GM12878 (cell line): ENCODE results near the gene DCST1. TPM values are rescaled to one million over a fixed set of nuclear protein-coding genes. Genes with fewer than 3 reads are reported as not detected.

Experiments used
- CHD1 ChIP-seq: IDR thresholded peaks from 2 replicates; pipeline ENCODE4 v1.6.1; 2012; ENCODE audit warnings: low read depth, low read length, improper control_type of control experiment
- CREM ChIP-seq: IDR thresholded peaks from 2 replicates; pipeline ENCODE4 v1.6.1; 2014; ENCODE audit warnings: antibody characterized with exemption, low read depth
- HDAC2 ChIP-seq: fragments of 200-600 bp; sonication (generic); IDR thresholded peaks from 2 replicates; pipeline ENCODE4 v1.6.1; 2017
- MEF2A ChIP-seq: IDR thresholded peaks from 2 replicates; pipeline ENCODE4 v1.6.1; 2011; ENCODE audit warnings: low read depth, mild to moderate bottlenecking, low read length, moderate library complexity; ENCODE audit not compliant: insufficient read depth
- NR2C1 ChIP-seq: fragments of 450-650 bp; IDR thresholded peaks from 2 replicates; pipeline ENCODE4 v1.6.1; 2017; ENCODE audit warnings: antibody characterized with exemption, mild to moderate bottlenecking, moderate library complexity
- RELA ChIP-seq: fragments of 450-650 bp; IDR thresholded peaks from 2 replicates; pipeline ENCODE4 v1.8.0; 2014; ENCODE audit warnings: borderline replicate concordance; ENCODE audit not compliant: partially characterized antibody
- SMAD5 ChIP-seq: IDR thresholded peaks from 2 replicates; pipeline ENCODE4 v1.6.1; 2016; ENCODE audit warnings: antibody characterized with exemption, low read depth
- SPI1 ChIP-seq: IDR thresholded peaks from 2 replicates; pipeline ENCODE4 v1.6.1; 2011; ENCODE audit warnings: low read depth, mild to moderate bottlenecking, low read length, moderate library complexity, borderline replicate concordance; ENCODE audit not compliant: insufficient read depth
- SREBF1 ChIP-seq: IDR thresholded peaks from 2 replicates; pipeline ENCODE4 v1.6.1; 2012; ENCODE audit warnings: mild to moderate bottlenecking, low read length
- polyA plus RNA-seq, 11 experiments: library from polyadenylated mRNA; depleted of rRNA in 4 of 11; unstranded in 6 of 11; stranded (reverse) in 5 of 11; fragments of >200 nt; fragmentation: Nextera tagmentation in 4 of 11; fragmentation: Illumina TruSeq in 1 of 11; extraction: Ambion mirVana in 4 of 11; extraction: Trizol in 1 of 11; gene quantifications; 1 replicate in 1 of 11; 2 replicates in 10 of 11; pipeline versions ENCODE4 v1.2.1 to v1.2.3, GENCODE V29; 2011 to 2016; ENCODE audit warnings: inconsistent platforms in 2 of 11, missing spikeins in 2 of 11, low read depth in 1 of 11
- total RNA-seq, 4 experiments: library from RNA; depleted of rRNA in 3 of 4; stranded (reverse); fragments of >200 nt in 3 of 4; fragmentation: Illumina TruSeq in 1 of 4; extraction: Trizol in 1 of 4; gene quantifications; 2 replicates each; pipeline versions ENCODE4 v1.2.1 to v1.2.3, GENCODE V29; 2013 to 2021
- TF ChIP-seq, protein P1 (sequence below): fragments of 450-650 bp; IDR thresholded peaks from 2 replicates; pipeline ENCODE4 v1.6.1; 2016; ENCODE audit warnings: mild to moderate bottlenecking
- TF ChIP-seq, protein P2 (sequence below): IDR thresholded peaks from 2 replicates; pipeline ENCODE4 v1.6.1; 2011; ENCODE audit warnings: low read depth, mild to moderate bottlenecking, low read length, moderate library complexity, borderline replicate concordance; ENCODE audit errors: extremely low read depth
- TF ChIP-seq, protein P3 (sequence below): fragments of 450-650 bp; IDR thresholded peaks from 2 replicates; pipeline ENCODE4 v1.6.1; 2017; ENCODE audit warnings: antibody characterized with exemption, mild to moderate bottlenecking, moderate library complexity
- TF ChIP-seq, protein P4 (sequence below): fragments of 450-650 bp; IDR thresholded peaks from 2 replicates; pipeline ENCODE4 v1.6.1; 2016; ENCODE audit warnings: mild to moderate bottlenecking, moderate library complexity, borderline replicate concordance
- TF ChIP-seq, protein P5 (sequence below): fragments of 150-350 bp; IDR thresholded peaks from 2 replicates; pipeline ENCODE4 v1.6.1; 2014; ENCODE audit warnings: mild to moderate bottlenecking, low read depth, low read length
- TF ChIP-seq, protein P6 (sequence below): IDR thresholded peaks from 2 replicates; pipeline ENCODE4 v1.6.1; 2011; ENCODE audit warnings: low read depth, low read length, improper control_type of control experiment, borderline replicate concordance
- TF ChIP-seq, protein P7 (sequence below): IDR thresholded peaks from 2 replicates; pipeline ENCODE4 v1.6.1; 2011; ENCODE audit warnings: borderline replicate concordance, low read depth, mild to moderate bottlenecking, moderate library complexity, low read length; ENCODE audit not compliant: insufficient read depth, poor library complexity, severe bottlenecking

DCST1 gene
- total and polyA plus RNA-seq, 10 of the 15 experiments (the other 5 are each of a cell fraction or from before 2014, with no cell fraction given), result not detected

DNA sequence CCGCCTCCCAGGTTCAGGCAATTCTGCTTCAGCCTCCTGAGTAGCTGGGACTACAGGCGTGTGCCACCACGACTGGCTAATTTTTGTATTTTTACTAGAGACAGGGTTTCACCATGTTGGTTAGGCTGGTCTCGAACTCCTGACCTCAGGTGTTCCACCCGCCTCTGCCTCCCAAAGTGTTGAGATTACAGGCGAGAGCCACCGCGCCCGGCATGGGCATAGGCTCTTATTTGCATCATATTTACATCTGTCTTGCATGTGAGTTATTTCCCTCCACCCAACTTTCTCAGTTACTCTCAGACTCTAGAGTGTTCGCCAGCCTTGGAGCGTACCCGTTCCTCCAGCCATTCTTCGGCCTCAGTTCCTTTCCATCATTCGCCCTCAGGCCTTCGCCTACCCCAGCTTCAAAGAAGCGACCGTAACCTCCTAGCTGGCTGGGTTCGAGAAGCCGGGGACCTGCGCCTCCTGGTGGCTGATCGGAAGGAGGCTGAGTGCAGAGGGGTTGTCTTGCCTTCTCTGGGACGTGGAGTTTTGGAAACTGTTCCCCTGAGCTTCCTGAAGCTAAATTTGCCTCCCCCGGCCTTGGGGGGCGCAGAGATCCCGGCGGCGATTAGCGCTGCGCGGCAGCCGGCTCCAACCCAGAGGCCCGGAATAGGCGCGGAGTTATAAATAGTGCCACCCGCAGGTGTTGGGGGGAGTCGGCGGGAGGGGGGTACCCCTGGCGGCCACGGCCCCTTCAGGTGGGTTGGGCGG is 34.6 kb upstream of the DCST1 start (continued):
- TF ChIP-seq, protein P1, sequence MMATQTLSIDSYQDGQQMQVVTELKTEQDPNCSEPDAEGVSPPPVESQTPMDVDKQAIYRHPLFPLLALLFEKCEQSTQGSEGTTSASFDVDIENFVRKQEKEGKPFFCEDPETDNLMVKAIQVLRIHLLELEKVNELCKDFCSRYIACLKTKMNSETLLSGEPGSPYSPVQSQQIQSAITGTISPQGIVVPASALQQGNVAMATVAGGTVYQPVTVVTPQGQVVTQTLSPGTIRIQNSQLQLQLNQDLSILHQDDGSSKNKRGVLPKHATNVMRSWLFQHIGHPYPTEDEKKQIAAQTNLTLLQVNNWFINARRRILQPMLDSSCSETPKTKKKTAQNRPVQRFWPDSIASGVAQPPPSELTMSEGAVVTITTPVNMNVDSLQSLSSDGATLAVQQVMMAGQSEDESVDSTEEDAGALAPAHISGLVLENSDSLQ, result peak; percentile 45
- TF ChIP-seq SPI1 (no peak), SREBF1 (no peak), HDAC2 (no peak), SMAD5 (no peak; the same call in 1 of the 2 replicates), NR2C1 (no peak), RELA (no peak), CREM (no peak; the same call in 1 of the 2 replicates), CHD1 (no peak), MEF2A (no peak; the same call in none of the 2 replicates)
- TF ChIP-seq, protein P2, sequence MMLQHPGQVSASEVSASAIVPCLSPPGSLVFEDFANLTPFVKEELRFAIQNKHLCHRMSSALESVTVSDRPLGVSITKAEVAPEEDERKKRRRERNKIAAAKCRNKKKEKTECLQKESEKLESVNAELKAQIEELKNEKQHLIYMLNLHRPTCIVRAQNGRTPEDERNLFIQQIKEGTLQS, result no peak
- TF ChIP-seq, protein P3, sequence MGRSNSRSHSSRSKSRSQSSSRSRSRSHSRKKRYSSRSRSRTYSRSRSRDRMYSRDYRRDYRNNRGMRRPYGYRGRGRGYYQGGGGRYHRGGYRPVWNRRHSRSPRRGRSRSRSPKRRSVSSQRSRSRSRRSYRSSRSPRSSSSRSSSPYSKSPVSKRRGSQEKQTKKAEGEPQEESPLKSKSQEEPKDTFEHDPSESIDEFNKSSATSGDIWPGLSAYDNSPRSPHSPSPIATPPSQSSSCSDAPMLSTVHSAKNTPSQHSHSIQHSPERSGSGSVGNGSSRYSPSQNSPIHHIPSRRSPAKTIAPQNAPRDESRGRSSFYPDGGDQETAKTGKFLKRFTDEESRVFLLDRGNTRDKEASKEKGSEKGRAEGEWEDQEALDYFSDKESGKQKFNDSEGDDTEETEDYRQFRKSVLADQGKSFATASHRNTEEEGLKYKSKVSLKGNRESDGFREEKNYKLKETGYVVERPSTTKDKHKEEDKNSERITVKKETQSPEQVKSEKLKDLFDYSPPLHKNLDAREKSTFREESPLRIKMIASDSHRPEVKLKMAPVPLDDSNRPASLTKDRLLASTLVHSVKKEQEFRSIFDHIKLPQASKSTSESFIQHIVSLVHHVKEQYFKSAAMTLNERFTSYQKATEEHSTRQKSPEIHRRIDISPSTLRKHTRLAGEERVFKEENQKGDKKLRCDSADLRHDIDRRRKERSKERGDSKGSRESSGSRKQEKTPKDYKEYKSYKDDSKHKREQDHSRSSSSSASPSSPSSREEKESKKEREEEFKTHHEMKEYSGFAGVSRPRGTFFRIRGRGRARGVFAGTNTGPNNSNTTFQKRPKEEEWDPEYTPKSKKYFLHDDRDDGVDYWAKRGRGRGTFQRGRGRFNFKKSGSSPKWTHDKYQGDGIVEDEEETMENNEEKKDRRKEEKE, result no peak
- TF ChIP-seq, protein P4, sequence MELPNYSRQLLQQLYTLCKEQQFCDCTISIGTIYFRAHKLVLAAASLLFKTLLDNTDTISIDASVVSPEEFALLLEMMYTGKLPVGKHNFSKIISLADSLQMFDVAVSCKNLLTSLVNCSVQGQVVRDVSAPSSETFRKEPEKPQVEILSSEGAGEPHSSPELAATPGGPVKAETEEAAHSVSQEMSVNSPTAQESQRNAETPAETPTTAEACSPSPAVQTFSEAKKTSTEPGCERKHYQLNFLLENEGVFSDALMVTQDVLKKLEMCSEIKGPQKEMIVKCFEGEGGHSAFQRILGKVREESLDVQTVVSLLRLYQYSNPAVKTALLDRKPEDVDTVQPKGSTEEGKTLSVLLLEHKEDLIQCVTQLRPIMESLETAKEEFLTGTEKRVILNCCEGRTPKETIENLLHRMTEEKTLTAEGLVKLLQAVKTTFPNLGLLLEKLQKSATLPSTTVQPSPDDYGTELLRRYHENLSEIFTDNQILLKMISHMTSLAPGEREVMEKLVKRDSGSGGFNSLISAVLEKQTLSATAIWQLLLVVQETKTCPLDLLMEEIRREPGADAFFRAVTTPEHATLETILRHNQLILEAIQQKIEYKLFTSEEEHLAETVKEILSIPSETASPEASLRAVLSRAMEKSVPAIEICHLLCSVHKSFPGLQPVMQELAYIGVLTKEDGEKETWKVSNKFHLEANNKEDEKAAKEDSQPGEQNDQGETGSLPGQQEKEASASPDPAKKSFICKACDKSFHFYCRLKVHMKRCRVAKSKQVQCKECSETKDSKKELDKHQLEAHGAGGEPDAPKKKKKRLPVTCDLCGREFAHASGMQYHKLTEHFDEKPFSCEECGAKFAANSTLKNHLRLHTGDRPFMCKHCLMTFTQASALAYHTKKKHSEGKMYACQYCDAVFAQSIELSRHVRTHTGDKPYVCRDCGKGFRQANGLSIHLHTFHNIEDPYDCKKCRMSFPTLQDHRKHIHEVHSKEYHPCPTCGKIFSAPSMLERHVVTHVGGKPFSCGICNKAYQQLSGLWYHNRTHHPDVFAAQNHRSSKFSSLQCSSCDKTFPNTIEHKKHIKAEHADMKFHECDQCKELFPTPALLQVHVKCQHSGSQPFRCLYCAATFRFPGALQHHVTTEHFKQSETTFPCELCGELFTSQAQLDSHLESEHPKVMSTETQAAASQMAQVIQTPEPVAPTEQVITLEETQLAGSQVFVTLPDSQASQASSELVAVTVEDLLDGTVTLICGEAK, result peak; percentile 47; the same call in 1 of the 2 replicates
- TF ChIP-seq, protein P5, sequence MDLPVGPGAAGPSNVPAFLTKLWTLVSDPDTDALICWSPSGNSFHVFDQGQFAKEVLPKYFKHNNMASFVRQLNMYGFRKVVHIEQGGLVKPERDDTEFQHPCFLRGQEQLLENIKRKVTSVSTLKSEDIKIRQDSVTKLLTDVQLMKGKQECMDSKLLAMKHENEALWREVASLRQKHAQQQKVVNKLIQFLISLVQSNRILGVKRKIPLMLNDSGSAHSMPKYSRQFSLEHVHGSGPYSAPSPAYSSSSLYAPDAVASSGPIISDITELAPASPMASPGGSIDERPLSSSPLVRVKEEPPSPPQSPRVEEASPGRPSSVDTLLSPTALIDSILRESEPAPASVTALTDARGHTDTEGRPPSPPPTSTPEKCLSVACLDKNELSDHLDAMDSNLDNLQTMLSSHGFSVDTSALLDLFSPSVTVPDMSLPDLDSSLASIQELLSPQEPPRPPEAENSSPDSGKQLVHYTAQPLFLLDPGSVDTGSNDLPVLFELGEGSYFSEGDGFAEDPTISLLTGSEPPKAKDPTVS, result no peak
- TF ChIP-seq, protein P6, sequence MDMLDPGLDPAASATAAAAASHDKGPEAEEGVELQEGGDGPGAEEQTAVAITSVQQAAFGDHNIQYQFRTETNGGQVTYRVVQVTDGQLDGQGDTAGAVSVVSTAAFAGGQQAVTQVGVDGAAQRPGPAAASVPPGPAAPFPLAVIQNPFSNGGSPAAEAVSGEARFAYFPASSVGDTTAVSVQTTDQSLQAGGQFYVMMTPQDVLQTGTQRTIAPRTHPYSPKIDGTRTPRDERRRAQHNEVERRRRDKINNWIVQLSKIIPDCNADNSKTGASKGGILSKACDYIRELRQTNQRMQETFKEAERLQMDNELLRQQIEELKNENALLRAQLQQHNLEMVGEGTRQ, result no peak
- TF ChIP-seq, protein P7, sequence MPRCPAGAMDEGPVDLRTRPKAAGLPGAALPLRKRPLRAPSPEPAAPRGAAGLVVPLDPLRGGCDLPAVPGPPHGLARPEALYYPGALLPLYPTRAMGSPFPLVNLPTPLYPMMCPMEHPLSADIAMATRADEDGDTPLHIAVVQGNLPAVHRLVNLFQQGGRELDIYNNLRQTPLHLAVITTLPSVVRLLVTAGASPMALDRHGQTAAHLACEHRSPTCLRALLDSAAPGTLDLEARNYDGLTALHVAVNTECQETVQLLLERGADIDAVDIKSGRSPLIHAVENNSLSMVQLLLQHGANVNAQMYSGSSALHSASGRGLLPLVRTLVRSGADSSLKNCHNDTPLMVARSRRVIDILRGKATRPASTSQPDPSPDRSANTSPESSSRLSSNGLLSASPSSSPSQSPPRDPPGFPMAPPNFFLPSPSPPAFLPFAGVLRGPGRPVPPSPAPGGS, result no peak
